Endothelial cell of umbilical vein (primary cell): Measurements from ENCODE around the gene NR1D2. TPM values are rescaled to one million over a fixed set of nuclear protein-coding genes. Genes with fewer than 3 reads are reported as not detected.
"Not testable (repeated sequence)": the region's sequence is repeated elsewhere in the genome, so short reads cannot be mapped to it uniquely, and the experiment has no call there.

Experiments
- BruUV-seq: library from RNA; stranded (reverse); fragments of 400-500 nt; replicated peaks from 2 replicates; lab custom pipeline; 2021; lab: Mats Ljungman, UMichigan
- CTCF ChIA-PET: fragments of 300-600, 350-600 bp; sonication (Branson Sonifier 250); formaldehyde crosslinking; loops from one replicate; lab custom pipeline; 2021; ENCODE audit warnings: antibody characterized with exemption, inconsistent platforms; lab: Charles Lee
- POLR2A ChIA-PET: fragments of 300-600, 350-600 bp; sonication (Branson Sonifier 250); formaldehyde crosslinking; loops from one replicate; lab custom pipeline; 2021; ENCODE audit warnings: antibody characterized with exemption, inconsistent platforms; lab: Charles Lee
- DNase-seq: peaks from one replicate; pipeline ENCODE4 v3.0.0-alpha.2; 2011; ENCODE audit warnings: low read depth, low spot score
- FAIRE-seq: peaks from 2 replicates; lab custom pipeline; 2011; peaks lifted over from hg19 to GRCh38; lab: Jason Lieb, UNC
- H2AFZ ChIP-seq: 2 replicates; pipeline ENCODE4 v1.6.0; 2012; ENCODE audit warnings: low read depth, low read length, control low read depth, inconsistent platforms
- H3K27ac ChIP-seq: 2 replicates; pipeline ENCODE4 v1.5.1; 2011; ENCODE audit warnings: low read depth, mild to moderate bottlenecking, control low read depth, low read length, moderate library complexity; ENCODE audit not compliant: insufficient read depth
- H3K27me3 ChIP-seq, 2 experiments: 2 replicates each; pipeline versions ENCODE4 v1.6.0 to v1.6.1; 2011; ENCODE audit warnings: low read length in 2 of 2, mixed read lengths in 1 of 2; ENCODE audit not compliant: control insufficient read depth in 2 of 2, insufficient read depth in 2 of 2
- H3K36me3 ChIP-seq, 2 experiments: 2 replicates in 1 of 2; 3 replicates in 1 of 2; pipeline ENCODE4 v1.5.1; 2011; ENCODE audit warnings: low read length in 2 of 2, mild to moderate bottlenecking in 1 of 2, moderate library complexity in 1 of 2; ENCODE audit not compliant: control insufficient read depth in 2 of 2, insufficient read depth in 2 of 2; ENCODE audit errors: extremely low read depth in 1 of 2
- H3K4me1 ChIP-seq: 3 replicates; pipeline ENCODE4 v1.5.1; 2011; ENCODE audit warnings: mild to moderate bottlenecking, low read length; ENCODE audit not compliant: control insufficient read depth, insufficient read depth; ENCODE audit errors: extremely low read depth
- H3K4me2 ChIP-seq: 2 replicates; pipeline ENCODE4 v1.6.1; 2011; ENCODE audit warnings: low read length, control low read depth, mixed read lengths; ENCODE audit not compliant: insufficient read depth
- H3K4me3 ChIP-seq, 3 experiments: fragments of 200-600 bp in 1 of 3; sonication (generic), shearing (Covaris generic) in 1 of 3; replicated peaks in 1 of 3; 2 replicates each; pipeline ENCODE4 v1.5.1; 2011 to 2016; ENCODE audit warnings: control low read depth in 3 of 3, low read length in 3 of 3, mild to moderate bottlenecking in 2 of 3, inconsistent platforms in 1 of 3, low read depth in 1 of 3, moderate library complexity in 1 of 3; ENCODE audit not compliant: insufficient read depth in 1 of 3
- H3K79me2 ChIP-seq: 2 replicates; pipeline ENCODE4 v1.6.0; 2012; ENCODE audit warnings: low read length, inconsistent platforms; ENCODE audit not compliant: control insufficient read depth, insufficient read depth
- H3K9ac ChIP-seq: replicated peaks from 2 replicates; pipeline ENCODE3; 2011; ENCODE audit warnings: low read length, control low read depth; ENCODE audit not compliant: insufficient read depth; ENCODE audit errors: extremely low read depth
- H3K9me1 ChIP-seq: replicated peaks from 3 replicates; pipeline ENCODE4 v1.6.0; 2011; ENCODE audit warnings: mild to moderate bottlenecking, low read length; ENCODE audit not compliant: control insufficient read depth, insufficient read depth; ENCODE audit errors: extremely low read depth
- H3K9me3 ChIP-seq: replicated peaks from 2 replicates; pipeline ENCODE4 v1.5.1; 2012; ENCODE audit warnings: low read length, inconsistent platforms; ENCODE audit not compliant: control insufficient read depth, insufficient read depth
- H4K20me1 ChIP-seq: replicated peaks from 2 replicates; pipeline ENCODE3; 2011; ENCODE audit warnings: mild to moderate bottlenecking, low read length; ENCODE audit not compliant: control insufficient read depth, insufficient read depth; ENCODE audit errors: extremely low read depth
- CTCF ChIP-seq, 2 donors: IDR thresholded peaks; 1 replicate in 1 of 2; 2 replicates in 1 of 2; pipeline ENCODE4 v1.5.1; 2011; ENCODE audit warnings: low read length in 2 of 2, mild to moderate bottlenecking in 2 of 2, moderate library complexity in 2 of 2, control low read depth in 1 of 2, inconsistent platforms in 1 of 2, low read depth in 1 of 2; ENCODE audit not compliant: insufficient read depth in 1 of 2; ENCODE audit errors: extremely low read depth in 1 of 2
- EZH2 ChIP-seq: IDR thresholded peaks from 2 replicates; pipeline ENCODE4 v1.6.1; 2012; ENCODE audit warnings: borderline replicate concordance, low read depth, mild to moderate bottlenecking, moderate library complexity, low read length, inconsistent platforms; ENCODE audit not compliant: severe bottlenecking
- FOS ChIP-seq: IDR thresholded peaks from 2 replicates; pipeline ENCODE4 v1.6.1; 2011; ENCODE audit warnings: mild to moderate bottlenecking, low read length, moderate library complexity, borderline replicate concordance; ENCODE audit not compliant: insufficient read depth
- GATA2 ChIP-seq: IDR thresholded peaks from 2 replicates; pipeline ENCODE4 v1.7.0; 2011; ENCODE audit warnings: low read depth, mild to moderate bottlenecking, moderate library complexity, mixed read lengths, low read length; ENCODE audit not compliant: insufficient read length, insufficient read depth
- JUN ChIP-seq: IDR thresholded peaks from 2 replicates; pipeline ENCODE4 v1.6.1; 2011; ENCODE audit warnings: borderline replicate concordance, low read depth; ENCODE audit not compliant: insufficient read length, insufficient read depth
- MAX ChIP-seq: IDR thresholded peaks from 2 replicates; pipeline ENCODE4 v1.6.1; 2011; ENCODE audit not compliant: insufficient read depth, insufficient read length
- MYC ChIP-seq: IDR thresholded peaks from one replicate; pipeline ENCODE4 v1.6.1; 2011; ENCODE audit warnings: mild to moderate bottlenecking, low read depth, low read length
- POLR2A ChIP-seq: IDR thresholded peaks from 2 replicates; pipeline ENCODE4 v1.6.1; 2012; ENCODE audit warnings: low read depth, mild to moderate bottlenecking, control low read depth, low read length
- POLR2AphosphoS5 ChIP-seq: IDR thresholded peaks from 2 replicates; pipeline ENCODE4 v1.6.1; 2012; ENCODE audit warnings: low read depth, mild to moderate bottlenecking, control low read depth, low read length, moderate library complexity; ENCODE audit not compliant: insufficient read depth
- dilution Hi-C: fragments of 300-500 bp; cut with MboI; formaldehyde crosslinking; loops from one replicate; pipeline ENCODE4 v1.15.0; 2019; ENCODE audit warnings: low sequenced_read_pairs; ENCODE audit not compliant: extremely low pct_ligation_motif_present
- intact Hi-C: fragments of 100-400 bp; cut with micrococcal nuclease; formaldehyde crosslinking; loops from one replicate; pipeline ENCODE4 v1.10.0; 2022
- polyA plus RNA-seq, 4 experiments: library from polyadenylated mRNA; depleted of rRNA in 3 of 4; stranded (reverse) in 3 of 4; unstranded in 1 of 4; fragments of >200 nt; gene quantifications; 2 replicates each; pipeline versions ENCODE4 v1.2.1 to v1.2.3, GENCODE V29; 2011 to 2012; ENCODE audit warnings: missing spikeins in 1 of 4
- total RNA-seq: library from RNA; stranded (reverse); gene quantifications from 2 replicates; pipeline ENCODE4 v1.2.3, GENCODE V29; 2021

Gene NR1D2
- total and polyA plus RNA-seq, 2 donors (not counting 3 experiments of a cell fraction or from before 2014, with no cell fraction given): 4.3 to 14.6 TPM

GRCh38 chr3:23911397-23911796 lies 33.7 kb upstream of the NR1D2 start:
- no peaks in the 10 kb centered on the region for H3K79me2 ChIP-seq
- no peak overlapping the region for H3K27ac ChIP-seq
- dilution Hi-C loops (no loop called here), intact Hi-C loops (no loop called here)
- H3K36me3 ChIP-seq: no peaks in the 10 kb centered on the region
- no peak overlapping the region for H3K4me2 ChIP-seq
- no peak overlapping the region for H3K4me3 ChIP-seq
- no peak overlapping the region for H3K9ac ChIP-seq
- BruUV-seq: no TSS peak
- H3K9me3 ChIP-seq: no peaks in the 10 kb centered on the region
- H3K27me3 ChIP-seq: no peaks in the 10 kb centered on the region
- H2AFZ ChIP-seq: no peak overlapping the region
- no peaks in the 10 kb centered on the region for H3K9me1 ChIP-seq
- H3K4me1 ChIP-seq: peaks cover 8% of the 10 kb centered on the region
- TF ChIP-seq GATA2 (no peak), FOS (no peak), MAX (no peak), POLR2A (no peak), POLR2AphosphoS5 (no peak), EZH2 (no peak), JUN (no peak), CTCF (IDR thresholded peaks at IDR 0.05; ENCODE audit: extremely low read depth in 1 of 2, insufficient read depth in 1 of 2, low read depth in 1 of 2, low read length in 2 of 2) (no peak), MYC (no peak)
- no peak for FAIRE-seq
- no peaks in the 10 kb centered on the region for H4K20me1 ChIP-seq
- POLR2A ChIA-PET: no interaction called here
- CTCF ChIA-PET: no interaction called here
- DNase-seq: no peak

GRCh38 chr3:23912335-23912734 lies 32.8 kb upstream of the NR1D2 start:
- BruUV-seq: not testable (repeated sequence)

More at GRCh38 chr3:23912335-23912734, 32.8 kb upstream of the NR1D2 start:
- DNase-seq, FAIRE-seq, H3K4me1 ChIP-seq, H2AFZ ChIP-seq, H3K27ac ChIP-seq, H3K27me3 ChIP-seq, H3K79me2 ChIP-seq, H3K4me2 ChIP-seq, POLR2A ChIA-PET, H3K9me1 ChIP-seq, H3K9me3 ChIP-seq, dilution Hi-C loops, CTCF ChIA-PET, H3K9ac ChIP-seq, intact Hi-C loops, H3K36me3 ChIP-seq, H3K4me3 ChIP-seq, H4K20me1 ChIP-seq: not testable (repeated sequence)
